NCI-H2081 treated with DMSO at 0.1 percent for 48 hours (cell line): ENCODE data around the gene KRCC1.

Experiments
- DNase-seq: peaks from one replicate; lab custom pipeline; 2025; lab: John Stamatoyannopoulos, UW

KRCC1 gene

DNA sequence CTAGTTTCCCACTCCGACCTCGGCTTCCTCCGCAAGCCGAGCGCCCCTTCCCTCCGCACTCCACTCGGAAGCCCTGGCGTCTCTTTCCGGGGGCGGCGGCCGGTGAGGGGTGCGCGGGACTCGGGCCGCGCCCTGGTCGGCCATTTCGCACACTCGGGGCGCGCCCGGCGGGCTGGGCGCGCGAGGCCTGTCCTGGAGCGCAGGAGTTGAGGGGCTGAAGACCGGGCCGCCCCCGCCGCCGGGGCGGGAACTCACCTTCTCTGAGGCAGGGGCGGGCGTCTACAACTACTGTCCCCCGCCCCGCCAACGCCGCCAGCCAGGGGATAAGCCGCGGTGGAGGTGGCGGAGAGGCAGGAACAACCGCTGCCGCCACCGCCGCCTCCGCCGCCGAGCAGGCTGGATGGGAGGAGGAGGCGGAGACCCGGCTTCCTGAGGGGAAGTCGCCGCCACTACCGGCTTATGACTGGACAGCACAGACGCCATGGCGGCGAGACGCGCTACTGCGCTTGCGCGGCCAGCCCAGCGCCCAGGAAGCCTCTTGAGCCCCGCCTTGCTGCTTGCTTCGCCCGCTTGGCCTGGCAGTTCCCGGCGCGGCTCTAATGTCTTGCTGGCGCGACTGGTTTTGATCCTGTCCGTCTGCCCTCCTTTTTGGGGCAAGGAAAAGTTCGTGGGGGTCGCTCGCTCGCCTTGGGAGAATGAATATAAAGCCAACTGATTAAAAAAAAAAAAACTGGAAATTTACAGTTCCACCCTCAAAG is at the start of gene KRCC1:
Gene KRCC1, minus strand, starts transcription at position 413 of the 758 bp plus-strand sequence. CDS start 27,220 bp downstream, outside the sequence.
- peak; percentile 73 for DNase-seq

DNA sequence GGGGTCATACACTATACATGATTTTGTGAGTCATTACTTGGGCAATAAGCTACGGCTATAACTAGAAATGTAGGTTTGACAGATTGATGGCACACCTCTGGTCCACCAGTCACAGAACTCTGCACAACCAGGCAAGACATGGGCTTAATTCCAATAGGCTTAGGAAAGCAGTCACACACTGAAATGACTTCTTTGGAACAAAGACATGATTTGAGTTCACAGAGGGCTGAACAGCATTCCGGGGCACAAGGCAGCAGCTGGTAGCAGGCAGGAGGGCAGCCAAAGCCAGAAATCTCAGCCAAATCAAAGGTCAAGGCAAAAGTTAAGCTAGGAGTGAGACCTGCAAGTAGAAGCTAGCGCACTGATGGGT is 44.9 kb upstream of the KRCC1 start:
- DNase-seq = no peak

DNA sequence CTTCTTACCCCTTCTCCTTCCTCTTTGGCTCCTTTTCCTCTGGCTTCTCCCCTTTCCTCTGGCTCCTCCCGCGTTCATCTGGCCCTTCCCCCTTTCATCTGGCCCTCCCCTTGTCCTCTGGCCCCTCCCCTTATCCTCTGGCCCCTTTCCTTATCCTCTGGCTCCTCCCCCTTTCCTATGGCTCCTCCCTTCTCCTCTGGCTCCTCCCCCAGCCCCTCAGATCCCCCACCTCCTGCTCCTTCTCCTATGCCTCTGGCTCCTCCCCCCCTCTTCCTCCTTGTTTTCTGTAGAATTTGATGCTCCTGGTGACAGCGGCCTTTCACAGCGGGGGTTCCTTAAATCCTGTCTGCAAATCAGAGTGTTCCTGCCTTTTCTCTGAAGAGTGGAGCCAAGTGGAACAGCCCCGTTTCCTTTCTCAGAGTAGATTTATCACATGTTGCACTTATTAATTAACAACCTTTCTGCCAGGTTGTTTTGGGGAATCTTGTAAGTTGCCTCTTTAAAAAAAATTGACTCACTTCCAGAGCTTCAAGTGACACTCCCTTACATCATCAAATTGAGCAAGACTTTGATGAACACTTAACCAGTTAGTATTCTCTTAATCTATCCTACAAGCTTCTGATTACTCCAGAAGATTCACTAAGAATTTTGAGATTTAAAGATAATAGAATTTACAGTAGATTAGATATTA is 44.4 kb upstream of the KRCC1 start:
- DNase-seq = no peak

DNA sequence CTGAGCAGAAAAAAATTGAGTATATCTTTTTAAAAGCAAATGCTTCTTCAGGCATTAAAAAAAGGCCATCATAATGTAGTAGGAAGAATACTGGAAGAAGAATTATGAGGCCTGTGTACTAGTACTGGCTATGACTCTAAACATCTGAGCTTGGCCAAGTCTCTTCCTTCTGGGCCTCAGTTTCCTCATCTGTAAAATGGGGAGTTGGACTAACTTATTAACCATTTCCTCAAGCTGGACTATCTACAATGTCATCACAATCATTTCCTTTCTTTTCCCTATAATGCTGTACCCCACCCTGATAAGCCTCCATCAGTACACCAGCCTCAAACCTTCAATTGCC is 42.9 kb upstream of the KRCC1 start:
- no peak for DNase-seq

DNA sequence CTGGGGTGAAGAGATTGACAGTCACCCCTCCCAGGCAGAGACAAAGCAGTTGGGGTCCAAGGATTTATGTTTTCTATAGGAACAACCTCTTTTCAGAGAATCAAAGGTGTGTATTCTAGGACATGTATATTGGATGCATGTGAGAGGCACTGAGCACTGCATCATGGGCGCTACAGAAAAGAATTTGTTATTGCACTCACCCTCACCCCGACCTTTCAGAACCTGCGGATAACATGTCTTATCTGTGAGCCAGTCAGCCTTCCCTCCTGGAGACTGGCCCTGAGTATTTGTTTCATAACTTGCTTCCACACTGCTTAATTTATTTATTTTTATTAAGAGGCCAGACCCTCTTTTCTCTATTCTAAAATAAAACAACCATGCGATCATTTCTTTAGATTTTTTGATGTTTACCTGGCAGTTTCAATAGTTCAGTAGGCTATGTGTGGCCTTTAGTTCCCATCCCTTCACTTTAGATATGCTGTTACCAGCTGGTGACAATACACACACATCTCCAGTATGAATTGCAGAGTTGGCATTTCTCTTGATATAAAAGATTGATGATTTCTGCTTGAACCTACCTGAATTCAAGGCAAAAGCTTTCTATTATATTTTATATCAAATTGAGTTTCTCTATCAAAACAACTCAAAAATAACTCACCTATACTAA is 42.4 kb upstream of the KRCC1 start:
- DNase-seq = no peak

DNA sequence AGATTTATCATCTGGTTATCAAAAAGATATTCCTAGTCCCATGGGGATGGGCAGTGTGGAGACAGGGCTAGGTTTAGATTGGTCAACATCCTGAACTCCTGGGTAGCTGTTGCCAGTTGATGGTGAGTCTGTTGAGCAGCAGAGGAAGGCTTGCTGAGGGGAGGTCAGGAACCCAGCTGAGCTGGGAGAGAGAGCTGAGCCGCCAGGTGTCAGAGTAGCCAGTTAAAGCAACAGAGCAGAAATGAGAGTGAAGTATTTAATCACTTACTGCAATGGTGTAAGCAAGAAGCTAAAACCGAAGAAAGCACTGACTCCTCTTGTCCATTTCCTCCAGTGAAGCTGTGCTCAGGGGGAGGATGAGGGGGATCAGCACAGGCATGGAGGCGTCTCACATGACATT is 41.6 kb upstream of the KRCC1 start:
- DNase-seq = no peak

DNA sequence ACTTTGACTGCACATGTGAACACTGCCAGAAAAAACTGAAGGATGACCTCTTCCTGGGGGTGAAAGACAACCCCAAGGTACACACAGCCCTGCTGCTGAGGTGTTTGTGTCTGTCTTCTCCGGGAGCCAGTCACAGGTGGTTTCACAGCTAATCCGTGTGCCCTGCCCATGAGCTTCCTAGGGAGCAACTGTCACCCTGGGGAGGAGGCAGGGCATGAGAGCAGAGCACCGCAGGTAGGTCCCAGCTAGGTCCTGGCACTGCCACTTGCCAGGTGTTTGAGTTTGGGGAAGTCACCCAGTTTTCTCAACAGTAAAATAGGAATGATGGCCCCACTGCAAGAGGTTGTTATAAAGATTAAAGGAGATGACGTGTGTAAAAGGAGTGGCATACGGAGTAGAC is 41.1 kb upstream of the KRCC1 start:
- DNase-seq = no peak

DNA sequence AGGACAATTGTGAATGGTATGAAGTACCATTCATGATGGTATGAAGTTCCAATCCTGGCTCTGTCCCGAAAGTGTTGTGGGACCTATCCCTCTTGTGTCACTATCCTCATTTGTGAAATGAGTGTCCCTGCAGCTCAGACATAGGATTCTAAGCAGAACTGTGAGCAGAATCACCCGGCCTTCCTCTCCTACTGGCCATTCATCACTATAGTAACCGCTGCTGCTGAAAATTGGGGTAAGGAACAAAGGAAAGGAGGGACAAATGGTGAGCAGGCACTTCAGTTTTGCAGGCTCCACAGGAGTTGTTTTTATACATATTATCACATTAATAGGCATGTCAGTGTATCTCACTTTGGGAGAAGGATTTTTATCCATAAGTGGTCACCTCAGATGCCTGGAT is 39.4 kb upstream of the KRCC1 start:
- no peak for DNase-seq

DNA sequence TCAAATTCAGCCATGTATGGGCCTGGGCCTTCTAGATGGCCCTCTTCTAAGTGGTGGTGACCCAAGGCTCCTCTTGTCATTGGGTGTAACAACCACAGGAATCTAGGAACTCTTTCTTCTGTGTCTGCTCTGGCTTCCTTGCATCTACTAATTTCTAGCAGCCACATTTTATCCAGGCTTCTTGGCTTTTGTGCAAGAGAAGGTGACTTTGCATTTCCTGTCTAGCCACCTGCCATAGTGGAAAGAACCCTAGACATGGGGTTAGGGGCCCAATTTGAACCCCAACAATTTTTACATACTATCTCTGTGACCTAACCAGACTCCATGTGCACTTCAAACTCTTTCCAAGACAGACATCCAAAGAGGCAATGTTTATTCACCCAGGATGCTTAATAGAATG is 37.2 kb upstream of the KRCC1 start:
- no peak for DNase-seq

DNA sequence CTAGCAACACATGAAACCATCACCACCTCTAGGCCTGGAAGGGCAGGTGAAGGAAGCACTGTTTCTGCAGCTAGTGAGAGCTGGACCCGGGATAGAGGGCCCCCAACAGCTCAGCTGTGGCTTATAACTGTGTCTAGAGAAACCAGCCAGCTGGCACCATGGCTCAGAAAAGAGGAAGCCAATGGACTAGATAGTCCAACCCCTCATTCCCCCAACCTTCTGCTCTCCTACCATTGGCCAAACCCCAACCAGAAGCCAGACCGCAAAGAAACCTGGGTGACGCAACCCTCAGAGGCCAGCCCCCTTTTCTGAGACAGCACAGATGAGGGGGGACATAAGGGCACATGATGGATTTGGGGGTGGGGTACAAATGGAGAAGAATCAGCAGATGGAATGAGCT is 36.4 kb upstream of the KRCC1 start:
- no peak for DNase-seq

DNA sequence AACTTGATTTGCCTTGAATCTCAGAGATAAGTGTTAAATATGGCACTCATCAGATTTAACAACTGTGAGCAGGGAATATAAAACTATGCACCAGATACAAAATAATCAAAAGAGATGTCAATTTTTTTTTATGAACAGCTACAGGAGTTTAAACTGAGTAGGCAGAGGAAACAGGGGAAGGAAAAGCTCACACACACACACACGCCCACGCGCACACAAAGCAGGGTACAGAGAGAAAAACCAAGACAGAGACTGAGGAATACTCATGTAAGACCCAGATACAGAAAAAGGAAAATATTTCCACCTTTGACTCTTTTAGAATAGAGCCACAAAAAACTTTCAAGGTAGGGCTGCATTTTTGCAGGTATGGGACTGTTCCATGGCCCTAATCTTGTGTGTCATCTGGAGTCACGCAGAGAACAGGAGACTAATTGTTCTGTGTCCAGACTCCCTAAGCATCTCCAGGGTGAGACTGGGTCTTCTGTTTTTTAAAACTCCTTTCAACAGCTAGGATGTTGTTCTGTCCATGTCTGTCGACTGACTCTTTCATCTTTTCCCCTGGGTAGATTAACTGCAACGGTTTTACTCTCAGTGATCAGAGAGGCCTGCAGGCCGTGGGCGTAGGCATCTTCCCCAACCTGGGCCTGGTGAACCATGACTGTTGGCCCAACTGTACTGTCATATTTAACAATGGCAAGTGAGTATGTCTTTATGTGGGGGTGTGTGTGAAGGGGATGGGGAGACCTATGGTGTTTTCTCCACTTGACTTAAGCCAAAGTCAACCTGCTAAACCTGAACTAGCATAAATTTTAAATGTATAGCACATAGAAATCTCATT is 35.1 kb upstream of the KRCC1 start:
- DNase-seq = no peak

DNA sequence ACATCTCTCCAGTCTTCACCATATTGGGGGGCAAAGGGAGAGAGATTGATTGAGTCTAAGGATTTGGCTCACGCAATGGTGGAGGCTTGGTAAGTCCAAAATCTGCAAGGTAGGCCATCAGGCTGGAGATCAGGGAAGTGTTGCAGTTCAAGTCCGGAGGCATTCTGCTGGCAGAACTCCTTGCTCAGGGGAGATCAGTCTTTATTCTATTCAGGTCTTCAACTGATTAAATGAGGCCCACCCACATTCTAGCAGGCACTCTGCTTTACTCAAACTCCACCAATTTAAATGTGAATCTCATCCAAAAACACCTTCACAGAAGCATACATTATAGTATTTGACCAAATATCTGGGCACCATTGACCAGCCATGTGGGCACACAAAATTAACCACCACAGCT is 33.4 kb upstream of the KRCC1 start:
- DNase-seq = no peak

DNA sequence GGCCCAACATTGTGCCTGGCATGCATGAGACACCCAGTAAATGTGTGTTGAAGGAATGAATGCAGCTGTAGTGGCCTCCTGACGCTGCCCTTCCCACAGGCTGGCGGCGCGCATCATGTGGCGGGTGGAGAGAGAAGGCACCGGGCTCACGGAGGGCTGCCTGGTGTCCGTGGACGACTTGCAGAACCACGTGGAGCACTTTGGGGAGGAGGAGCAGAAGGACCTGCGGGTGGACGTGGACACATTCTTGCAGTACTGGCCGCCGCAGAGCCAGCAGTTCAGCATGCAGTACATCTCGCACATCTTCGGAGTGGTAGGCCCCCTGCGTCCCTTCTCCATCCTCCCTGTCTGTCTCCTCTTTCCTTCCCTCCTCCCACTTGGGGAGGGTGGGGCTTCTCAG is 32.2 kb upstream of the KRCC1 start:
- DNase-seq = no peak

DNA sequence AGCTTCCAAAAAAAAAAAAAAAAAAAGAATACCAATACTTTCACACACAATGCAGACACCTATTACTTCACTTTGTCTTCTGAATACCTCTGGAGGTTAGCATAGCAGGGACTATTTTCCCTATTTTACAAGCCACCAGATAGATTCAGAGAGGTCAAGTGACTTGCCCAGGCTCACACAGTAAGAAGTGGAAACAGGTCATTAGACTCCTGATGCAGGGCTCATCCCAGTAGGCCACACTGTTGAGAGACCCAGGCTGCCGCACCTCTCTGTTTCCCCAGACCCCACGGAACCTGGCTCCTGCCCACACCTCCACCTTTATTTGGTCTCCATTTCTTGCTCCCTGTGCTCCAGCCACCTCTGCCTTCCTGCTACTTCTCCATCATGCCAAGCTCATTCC is 31.5 kb upstream of the KRCC1 start:
- no peak for DNase-seq

DNA sequence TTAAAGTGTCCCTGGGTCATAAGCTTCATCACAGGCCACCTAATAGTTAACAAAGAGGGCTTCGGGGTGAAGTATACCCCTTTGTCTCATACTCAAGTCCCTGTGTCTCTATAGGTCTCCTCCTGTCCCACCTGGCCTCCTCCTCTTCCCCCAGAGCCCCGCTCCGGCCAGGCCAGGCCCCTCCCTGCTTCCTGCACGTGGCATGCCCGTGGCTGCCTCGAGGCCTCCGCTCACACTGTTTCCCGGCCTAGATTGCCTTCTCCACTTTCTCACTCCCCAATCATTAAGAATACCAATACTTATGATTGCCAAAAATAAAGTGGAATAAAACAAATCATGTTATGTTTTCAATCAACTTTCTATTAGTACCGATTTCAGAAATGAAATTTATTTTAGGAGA is 30.8 kb upstream of the KRCC1 start:
- DNase-seq = no peak

DNA sequence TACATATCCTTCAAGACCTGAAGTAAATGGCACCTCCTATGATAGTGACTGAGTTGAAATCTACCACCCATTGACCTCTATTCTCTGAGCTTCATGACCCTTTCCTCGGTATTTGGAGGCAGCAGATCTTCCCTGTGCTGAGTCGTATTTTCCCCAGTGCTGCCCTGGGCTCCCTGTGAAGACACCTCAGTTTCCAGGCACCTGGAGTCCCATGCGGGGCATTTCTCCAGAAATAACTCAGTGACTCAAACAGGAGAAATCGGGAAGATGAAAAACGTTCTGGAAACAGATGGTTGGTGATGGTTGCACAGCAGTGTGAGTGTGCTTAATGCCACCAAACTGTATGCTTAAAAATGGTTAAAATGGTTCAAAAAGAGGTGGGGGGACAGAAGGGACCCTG is 30.0 kb upstream of the KRCC1 start:
- DNase-seq = no peak

DNA sequence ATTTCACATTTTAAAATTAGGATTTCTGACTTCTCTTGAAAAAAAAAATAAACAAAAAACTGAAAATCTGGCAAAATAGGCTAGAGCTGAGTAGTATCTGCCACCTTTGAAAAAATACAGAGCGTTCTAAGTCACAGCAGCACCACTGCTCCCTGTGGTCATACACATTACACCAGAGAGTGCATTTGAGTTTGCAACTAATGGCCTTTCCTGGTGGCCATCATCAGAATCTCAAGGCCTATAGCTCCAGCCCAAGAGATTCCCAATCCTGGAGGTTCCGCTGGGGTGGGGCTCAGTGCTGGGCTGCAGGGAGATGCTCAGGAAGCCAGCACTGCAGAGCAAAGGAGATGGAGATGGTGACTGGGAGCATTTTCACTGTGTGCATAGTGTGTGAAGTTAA is 29.5 kb upstream of the KRCC1 start:
- no peak for DNase-seq

DNA sequence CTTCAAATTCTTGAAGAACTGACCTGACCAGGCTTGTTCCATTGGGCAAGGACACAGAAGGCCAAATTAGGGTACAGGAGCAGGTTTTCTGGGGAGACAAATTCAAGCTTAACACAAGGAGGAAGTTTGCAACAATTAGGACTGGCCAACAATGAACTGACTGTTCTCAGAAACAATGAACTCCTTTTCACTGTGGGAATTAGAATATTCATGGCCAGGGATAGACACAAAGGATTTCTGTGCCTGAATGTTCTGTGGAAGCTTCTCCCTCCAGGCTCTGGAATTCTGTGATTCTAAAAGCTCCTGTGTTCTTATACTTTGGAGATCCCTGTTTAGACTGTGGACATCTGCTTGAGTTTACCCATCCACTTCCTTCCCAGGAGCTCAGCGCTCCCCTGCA is 27.2 kb upstream of the KRCC1 start:
- DNase-seq = no peak

DNA sequence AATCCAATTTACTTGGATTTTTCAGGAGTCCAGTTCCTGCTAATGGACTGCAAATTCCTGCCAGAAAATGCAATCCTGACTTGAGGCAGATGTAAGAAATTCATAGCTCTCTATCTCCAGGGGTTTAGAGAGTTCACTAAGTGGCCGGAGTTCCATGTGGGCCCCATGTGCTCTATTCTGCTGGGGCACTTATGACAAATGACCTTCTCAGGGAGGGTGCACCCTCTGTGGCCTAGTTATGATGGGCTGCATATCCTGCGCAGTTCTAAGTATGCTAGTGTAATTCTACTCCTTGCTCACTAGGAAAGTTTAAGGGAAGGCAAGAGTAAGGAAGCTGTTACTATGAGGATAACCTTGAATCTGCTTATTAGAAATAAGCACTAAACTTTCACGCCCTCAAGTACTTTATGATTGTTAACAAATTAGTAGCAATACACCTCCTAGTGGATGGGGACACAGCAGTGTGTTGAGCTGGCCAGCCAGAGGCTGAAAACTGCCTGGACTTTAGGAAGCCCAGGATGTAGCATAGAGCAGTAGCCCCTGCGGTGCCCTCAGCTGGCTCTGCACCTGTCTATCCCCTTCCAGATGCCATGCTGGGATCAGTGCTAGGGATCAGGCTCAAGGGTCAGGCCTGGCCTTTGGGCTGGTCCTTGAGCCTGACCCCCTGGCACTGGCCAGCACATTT is 26.5 kb upstream of the KRCC1 start:
- DNase-seq = no peak

DNA sequence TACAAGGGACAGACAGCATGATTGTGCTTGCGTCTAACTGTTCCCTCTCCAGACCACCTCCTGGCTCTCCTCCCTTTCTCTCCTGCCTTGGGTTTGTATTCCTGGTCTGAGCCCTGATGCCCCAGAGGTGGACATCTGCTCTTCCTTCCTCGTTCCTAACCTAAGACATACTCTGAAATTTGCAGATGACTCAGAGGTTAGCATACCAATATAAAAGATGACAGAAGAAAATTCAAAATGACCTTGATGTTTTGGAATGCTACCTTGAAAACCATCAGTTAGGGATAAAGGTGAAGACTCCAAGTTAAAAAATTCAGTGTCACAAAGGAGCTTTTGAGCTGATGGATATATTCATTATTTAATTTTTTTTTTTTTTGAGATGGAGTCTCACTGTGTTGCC is 25.0 kb upstream of the KRCC1 start:
- DNase-seq = no peak

DNA sequence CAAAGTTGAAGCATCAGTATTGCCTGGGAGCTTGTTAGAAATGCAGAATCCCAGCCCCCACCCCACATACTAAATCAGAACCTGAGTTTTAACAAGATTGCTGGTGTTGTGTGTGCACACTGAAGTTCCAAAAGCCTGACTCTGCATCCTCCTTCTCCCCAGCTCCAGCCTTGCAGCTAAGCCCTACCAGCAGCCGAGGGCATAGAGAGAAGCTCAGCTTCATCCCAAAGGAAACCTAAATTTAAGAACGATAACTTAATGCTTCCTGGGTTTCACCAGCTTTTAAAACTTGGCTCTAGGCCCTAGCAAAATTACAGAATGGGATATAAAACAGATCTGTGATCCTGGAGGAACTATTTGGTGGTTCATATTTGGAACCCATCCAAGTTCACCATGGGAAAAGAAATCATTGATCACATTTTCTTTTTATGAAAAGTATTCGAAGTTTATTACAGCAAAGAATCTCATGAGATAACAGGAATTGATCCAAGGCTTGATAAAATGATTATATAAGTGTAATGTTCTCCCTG is 23.1 kb upstream of the KRCC1 start:
- DNase-seq = no peak

DNA sequence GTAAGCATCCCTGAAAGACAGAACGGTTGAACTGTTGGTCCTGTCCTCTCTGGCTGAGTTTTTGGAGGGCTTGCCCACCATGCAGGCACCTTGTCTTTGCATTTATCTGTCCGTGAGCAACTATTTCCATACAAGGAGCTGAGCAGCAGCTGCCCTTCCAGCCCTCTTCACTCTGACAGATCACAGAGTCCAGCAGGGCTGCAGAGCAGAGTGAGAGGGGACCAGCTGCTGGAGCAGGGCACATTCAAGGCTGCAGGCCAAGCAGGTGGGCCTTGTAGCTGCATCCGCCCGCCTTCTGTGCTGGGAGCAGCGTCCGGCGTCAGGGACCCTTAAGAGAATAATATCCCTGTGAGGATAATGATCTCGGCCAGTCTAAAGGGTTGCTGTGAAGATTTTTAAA is 21.5 kb upstream of the KRCC1 start:
- DNase-seq = no peak
